ENCODE measurements around the gene EMC1. TPM values are rescaled to one million over a fixed set of nuclear protein-coding genes. Genes with fewer than 3 reads are reported as not detected.
A peak's percentile ranks its signal among the peaks of the same experiment; 100 is the strongest.
"Not testable (repeated sequence)": the region's sequence is repeated elsewhere in the genome, so short reads cannot be mapped to it uniquely, and the experiment has no call there.

Gene EMC1
- total RNA-seq (10 to 100 TPM; 57.0 to 58.2 TPM), polyA plus RNA-seq (24.7 TPM)

- Mint-ChIP-seq H3K27ac (peak within 1 kb of the TSS; percentile 92 to 98 (median 96)), H3K36me3 (peaks cover 0 to 29% (median 2%) of the 10 kb centered on the region in 3 donors), H3K4me3 (peak within 1 kb of the TSS; percentile 91 to 97 (median 94)), H3K27me3 (no peaks in the 10 kb centered on the region), H3K9me3 (no peaks in the 10 kb centered on the region), H3K4me1 (peaks cover 30 to 37% (median 32%) of the 10 kb centered on the region in 3 donors)
- POLR2A ChIA-PET, result interaction anchor here (0.6 kb wide), 1 partner anchor 345 kb away, joined by 3 read pairs; a partner anchor contains a TSS
- peaks cover 35% of the 10 kb centered on the region for H3K4me1 ChIP-seq (ENCODE audit: insufficient read depth, low read length)
- CTCF ChIA-PET, result interaction anchor here (0.6 to 1.7 kb wide), 4 partner anchors 9 to 399 kb away, joined by 3 to 5 read pairs (median 4); no protein-coding TSS in a partner anchor
- H3K27me3 ChIP-seq (ENCODE audit: insufficient read depth, low read length, poor library complexity, severe bottlenecking), result no peaks in the 10 kb centered on the region
- DNase-seq, result peak; percentile 85 to 93 (median 88)
- H3K27ac ChIP-seq (ENCODE audit: low read depth, low read length), result peak within 1 kb of the TSS; percentile 90
- H3K36me3 ChIP-seq (ENCODE audit: insufficient read depth, low read length), result peaks cover 4% of the 10 kb centered on the region
- no peaks in the 10 kb centered on the region for H3K9me3 ChIP-seq (ENCODE audit: low read length)
- H3K4me3 ChIP-seq (ENCODE audit: low read length), result peak within 1 kb of the TSS; percentile 73
Observed at GRCh38 chr1:19251305-19252196, at the start of gene EMC1, which contains the start of gene MRTO4. EMC1 (minus strand) TSS chr1:19251524; CDS start chr1:19251509, 15 bp downstream. MRTO4 (plus strand) TSS chr1:19251805; CDS start chr1:19251836, 31 bp downstream.

- Mint-ChIP-seq H3K9me3 (peaks cover under 1 to 5% (median 4%) of the 10 kb centered on the region in 5 donors), H3K4me1 (no peaks in the 10 kb centered on the region), H3K36me3 (peaks cover 14 to 37% (median 17%) of the 10 kb centered on the region in 3 donors), H3K27ac (no peak overlapping the region), H3K4me3 (no peak overlapping the region), H3K27me3 (no peaks in the 10 kb centered on the region)
- no peaks in the 10 kb centered on the region for H3K4me1 ChIP-seq (ENCODE audit: insufficient read depth, low read length)
- H3K27ac ChIP-seq (ENCODE audit: low read depth, low read length), result no peak overlapping the region
- peaks cover 14% of the 10 kb centered on the region for H3K36me3 ChIP-seq (ENCODE audit: insufficient read depth, low read length)
- peaks cover 2% of the 10 kb centered on the region for H3K9me3 ChIP-seq (ENCODE audit: low read length)
- DNase-seq, result peak in 1 of 5 donors; percentile 23
- ChIA-PET CTCF (no interaction called here), POLR2A (no interaction called here)
- H3K27me3 ChIP-seq (ENCODE audit: insufficient read depth, low read length, poor library complexity, severe bottlenecking), result no peaks in the 10 kb centered on the region
- no peak overlapping the region for H3K4me3 ChIP-seq (ENCODE audit: low read length)
Observed at GRCh38 chr1:19300211-19300610, 48.9 kb upstream of the EMC1 start.

- CTCF ChIA-PET, result no interaction called here
- POLR2A ChIA-PET, result no interaction called here
- H3K9me3 Mint-ChIP-seq, result peaks cover 17 to 27% (median 19%) of the 10 kb centered on the region in 5 donors
Observed at GRCh38 chr1:19294638-19295037, 43.3 kb upstream of the EMC1 start.

GRCh38 chr1:19289244-19289643, 37.9 kb upstream of the EMC1 start:
- Mint-ChIP-seq H3K36me3 (peaks cover 0 to 19% (median 1%) of the 10 kb centered on the region in 3 donors), H3K4me1 (peaks cover 3 to 10% (median 6%) of the 10 kb centered on the region in 3 donors), H3K9me3 (peaks cover 6 to 13% (median 9%) of the 10 kb centered on the region in 5 donors), H3K27me3 (peaks cover 0 to 22% of the 10 kb centered on the region in 2 donors), H3K27ac (peak overlapping the region in 2 of 8 donors; percentile 36 to 47), H3K4me3 (peak overlapping the region; percentile 8 to 66 (median 50))
- Histone ChIP-seq H3K9me3 (ENCODE audit: low read length) (no peaks in the 10 kb centered on the region), H3K27ac (ENCODE audit: low read depth, low read length) (no peak overlapping the region), H3K4me3 (ENCODE audit: low read length) (peak overlapping the region; percentile 49), H3K4me1 (ENCODE audit: insufficient read depth, low read length) (no peaks in the 10 kb centered on the region), H3K36me3 (ENCODE audit: insufficient read depth, low read length) (no peaks in the 10 kb centered on the region), H3K27me3 (ENCODE audit: insufficient read depth, low read length, poor library complexity, severe bottlenecking) (no peaks in the 10 kb centered on the region)
- ChIA-PET POLR2A (interaction anchor here (0.6 kb wide), 1 partner anchor 169 kb away, joined by 3 read pairs; no protein-coding TSS in a partner anchor), CTCF (no interaction called here)
- DNase-seq, result no peak

More at GRCh38 chr1:19294638-19295037, 43.3 kb upstream of the EMC1 start:
- H3K27ac ChIP-seq (ENCODE audit: low read depth, low read length), result no peak overlapping the region
- no peaks in the 10 kb centered on the region for H3K36me3 ChIP-seq (ENCODE audit: insufficient read depth, low read length)
- H3K27me3 ChIP-seq (ENCODE audit: insufficient read depth, low read length, poor library complexity, severe bottlenecking), result no peaks in the 10 kb centered on the region
- Mint-ChIP-seq H3K4me1 (no peaks in the 10 kb centered on the region), H3K27me3 (peaks cover 0 to 6% of the 10 kb centered on the region in 2 donors), H3K4me3 (no peak overlapping the region), H3K36me3 (peaks cover 7 to 36% (median 12%) of the 10 kb centered on the region in 3 donors), H3K27ac (no peak overlapping the region)
- H3K9me3 ChIP-seq (ENCODE audit: low read length), result peaks cover 9% of the 10 kb centered on the region
- no peak overlapping the region for H3K4me3 ChIP-seq (ENCODE audit: low read length)
- no peak for DNase-seq
- H3K4me1 ChIP-seq (ENCODE audit: insufficient read depth, low read length), result no peaks in the 10 kb centered on the region

GRCh38 chr1:19288324-19289241, 37.3 kb upstream of the EMC1 start, which contains the start of gene AKR7A3:
AKR7A3 (minus strand) TSS chr1:19288770; CDS start chr1:19288709, 61 bp downstream.
- peak within 1 kb of the TSS; percentile 49 for H3K4me3 ChIP-seq (ENCODE audit: low read length)
- CTCF ChIA-PET, result not testable (repeated sequence)

DNA sequence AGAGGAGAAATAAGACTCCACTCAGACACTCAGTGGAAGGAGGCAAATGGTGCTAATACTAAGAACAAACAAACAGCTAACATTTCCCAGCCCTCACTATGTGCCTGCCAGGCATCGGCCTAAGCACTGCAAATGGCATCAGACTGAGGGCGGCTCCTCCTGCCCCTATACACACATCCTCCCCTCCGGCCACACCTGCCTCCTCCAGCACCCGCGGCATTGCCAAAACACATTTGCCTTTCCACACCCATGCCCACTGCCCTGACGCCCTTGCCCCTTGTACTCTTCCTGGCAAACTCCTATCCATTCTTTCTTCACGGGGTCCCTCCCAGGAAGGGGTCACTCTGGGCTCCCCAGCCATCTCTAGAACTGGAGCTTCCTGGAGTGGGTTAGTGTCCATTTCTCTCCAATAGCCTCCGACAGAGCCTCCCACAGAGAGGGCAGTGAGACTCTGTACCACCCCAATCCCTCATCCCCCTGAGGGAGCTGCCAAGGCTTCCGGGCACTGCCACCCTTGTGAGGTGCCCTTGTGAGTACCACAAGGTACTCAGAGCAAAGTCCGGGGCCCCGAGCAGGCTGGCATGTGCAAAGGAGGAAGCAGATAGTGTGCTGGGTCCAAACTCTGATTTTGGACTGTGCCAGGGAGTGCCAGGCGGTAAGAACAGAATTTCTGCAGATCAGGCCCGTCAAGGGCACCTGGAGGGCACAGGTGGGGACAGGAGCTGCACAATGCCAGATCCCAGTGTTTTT, 36.3 kb upstream of the EMC1 start:
- ChIA-PET CTCF (no interaction called here), POLR2A (no interaction called here)
- peaks cover 0 to 4% (median 0%) of the 10 kb centered on the region in 5 donors for H3K9me3 Mint-ChIP-seq
- no peaks in the 10 kb centered on the region for H3K27me3 ChIP-seq (ENCODE audit: insufficient read depth, low read length, poor library complexity, severe bottlenecking)
- peak overlapping the region in 2 of 8 donors; percentile 47 to 54 for H3K27ac Mint-ChIP-seq
- peaks cover 3 to 10% (median 6%) of the 10 kb centered on the region in 3 donors for H3K4me1 Mint-ChIP-seq
- no peaks in the 10 kb centered on the region for H3K4me1 ChIP-seq (ENCODE audit: insufficient read depth, low read length)
- peaks cover 0 to 22% of the 10 kb centered on the region in 2 donors for H3K27me3 Mint-ChIP-seq
- no peak overlapping the region for H3K27ac ChIP-seq (ENCODE audit: low read depth, low read length)
- no peak overlapping the region for H3K4me3 ChIP-seq (ENCODE audit: low read length)
- no peaks in the 10 kb centered on the region for H3K9me3 ChIP-seq (ENCODE audit: low read length)
- H3K4me3 Mint-ChIP-seq, result peak overlapping the region; percentile 16 to 72 (median 67)
- peaks cover 0 to 8% (median 0%) of the 10 kb centered on the region in 3 donors for H3K36me3 Mint-ChIP-seq
- H3K36me3 ChIP-seq (ENCODE audit: insufficient read depth, low read length), result no peaks in the 10 kb centered on the region
- DNase-seq, result no peak

More at GRCh38 chr1:19288324-19289241, 37.3 kb upstream of the EMC1 start, which contains the start of gene AKR7A3:
- Mint-ChIP-seq H3K4me1 (peaks cover 3 to 10% (median 6%) of the 10 kb centered on the region in 3 donors), H3K27me3 (peaks cover 0 to 22% of the 10 kb centered on the region in 2 donors), H3K27ac (peak within 1 kb of the TSS in 4 of 8 donors; percentile 36 to 54 (median 47)), H3K4me3 (peak within 1 kb of the TSS; percentile 43 to 72 (median 67)), H3K9me3 (peaks cover 5 to 10% (median 6%) of the 10 kb centered on the region in 5 donors), H3K36me3 (peaks cover 0 to 15% (median 0%) of the 10 kb centered on the region in 3 donors)
- H3K4me1 ChIP-seq (ENCODE audit: insufficient read depth, low read length); H3K9me3 ChIP-seq (ENCODE audit: low read length); H3K36me3 ChIP-seq (ENCODE audit: insufficient read depth, low read length); POLR2A ChIA-PET; H3K27ac ChIP-seq (ENCODE audit: low read depth, low read length); H3K27me3 ChIP-seq (ENCODE audit: insufficient read depth, low read length, poor library complexity, severe bottlenecking): not testable (repeated sequence)
- DNase-seq, result peak; percentile 17 to 61 (median 40)

GRCh38 chr1:19285807-19286206, 34.5 kb upstream of the EMC1 start:
- Mint-ChIP-seq H3K27me3 (peaks cover 0 to 22% of the 10 kb centered on the region in 2 donors), H3K4me1 (peaks cover 3 to 10% (median 6%) of the 10 kb centered on the region in 3 donors)
- H3K4me3 ChIP-seq (ENCODE audit: low read length); H3K4me3 Mint-ChIP-seq; H3K27ac ChIP-seq (ENCODE audit: low read depth, low read length); POLR2A ChIA-PET; CTCF ChIA-PET; H3K9me3 ChIP-seq (ENCODE audit: low read length); H3K27me3 ChIP-seq (ENCODE audit: insufficient read depth, low read length, poor library complexity, severe bottlenecking); DNase-seq; H3K36me3 ChIP-seq (ENCODE audit: insufficient read depth, low read length); H3K36me3 Mint-ChIP-seq; H3K4me1 ChIP-seq (ENCODE audit: insufficient read depth, low read length); H3K9me3 Mint-ChIP-seq; H3K27ac Mint-ChIP-seq: not testable (repeated sequence)
